HL-60 (cell line): ENCODE measurements around the gene SHB.

Experiments
- DNase-seq, 2 experiments: peaks; one replicate each; pipeline ENCODE4 v3.0.0-alpha.2; 2010 to 2020; ENCODE audit warnings: low read depth in 1 of 2, low spot score in 1 of 2
- H3K27ac ChIP-seq: fragments of 250-450 bp; sonication (Bioruptor Pico); replicated peaks from 2 replicates; pipeline ENCODE4 v1.5.1; 2020; ENCODE audit warnings: mild to moderate bottlenecking, moderate library complexity
- H3K27me3 ChIP-seq: fragments of 250-450 bp; sonication (Bioruptor Pico); 2 replicates; pipeline ENCODE4 v1.5.1; 2021; ENCODE audit warnings: mild to moderate bottlenecking, moderate library complexity; ENCODE audit not compliant: insufficient read depth, poor library complexity, severe bottlenecking
- H3K4me3 ChIP-seq: replicated peaks from 2 replicates; pipeline ENCODE4 v1.5.1; 2011; ENCODE audit warnings: mild to moderate bottlenecking, control low read depth, low read length; ENCODE audit not compliant: insufficient read depth
- GABPA ChIP-seq: IDR thresholded peaks from 2 replicates; pipeline ENCODE4 v1.6.1; 2012; ENCODE audit warnings: low read depth
- POLR2AphosphoS5 ChIP-seq: IDR thresholded peaks from 2 replicates; pipeline ENCODE4 v1.6.1; 2012; ENCODE audit warnings: low read depth
- REST ChIP-seq: IDR thresholded peaks from 2 replicates; pipeline ENCODE4 v1.6.1; 2012; ENCODE audit warnings: low read depth; ENCODE audit not compliant: insufficient replicate concordance
- SPI1 ChIP-seq: IDR thresholded peaks from 2 replicates; pipeline ENCODE4 v1.6.1; 2012; ENCODE audit warnings: low read depth, mild to moderate bottlenecking, borderline replicate concordance
- TF ChIP-seq, protein P1 (sequence below): IDR thresholded peaks from one replicate; pipeline ENCODE4 v1.5.1; 2011; ENCODE audit warnings: low read length, control low read depth, inconsistent platforms; ENCODE audit not compliant: insufficient read depth

The SHB gene

DNA sequence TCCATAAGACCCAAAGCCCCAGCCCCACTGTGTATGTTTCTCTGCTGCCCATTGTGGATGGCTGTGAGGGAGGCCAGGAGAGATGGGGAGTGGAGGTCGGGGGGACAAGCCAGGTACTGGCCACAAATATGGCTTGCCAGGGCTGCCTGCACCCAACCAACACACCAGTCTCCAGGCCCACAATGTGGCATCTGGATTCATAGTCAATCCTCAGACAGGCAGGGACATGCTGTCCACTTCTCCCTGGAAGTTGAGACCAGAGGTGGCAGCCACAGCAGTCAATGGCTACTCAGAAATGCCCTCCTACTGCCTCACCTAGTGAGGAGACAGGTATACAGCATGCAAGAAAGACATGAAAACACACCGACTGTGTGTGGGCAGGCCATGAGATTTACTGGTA, 103.9 kb downstream of the SHB start:
- Histone ChIP-seq H3K27ac (no peak overlapping the region), H3K27me3 (no peaks in the 10 kb centered on the region), H3K4me3 (no peak overlapping the region)
- no peak for DNase-seq
- TF ChIP-seq SPI1 (no peak), GABPA (no peak), REST (no peak), POLR2AphosphoS5 (no peak)
- TF ChIP-seq, protein P1, sequence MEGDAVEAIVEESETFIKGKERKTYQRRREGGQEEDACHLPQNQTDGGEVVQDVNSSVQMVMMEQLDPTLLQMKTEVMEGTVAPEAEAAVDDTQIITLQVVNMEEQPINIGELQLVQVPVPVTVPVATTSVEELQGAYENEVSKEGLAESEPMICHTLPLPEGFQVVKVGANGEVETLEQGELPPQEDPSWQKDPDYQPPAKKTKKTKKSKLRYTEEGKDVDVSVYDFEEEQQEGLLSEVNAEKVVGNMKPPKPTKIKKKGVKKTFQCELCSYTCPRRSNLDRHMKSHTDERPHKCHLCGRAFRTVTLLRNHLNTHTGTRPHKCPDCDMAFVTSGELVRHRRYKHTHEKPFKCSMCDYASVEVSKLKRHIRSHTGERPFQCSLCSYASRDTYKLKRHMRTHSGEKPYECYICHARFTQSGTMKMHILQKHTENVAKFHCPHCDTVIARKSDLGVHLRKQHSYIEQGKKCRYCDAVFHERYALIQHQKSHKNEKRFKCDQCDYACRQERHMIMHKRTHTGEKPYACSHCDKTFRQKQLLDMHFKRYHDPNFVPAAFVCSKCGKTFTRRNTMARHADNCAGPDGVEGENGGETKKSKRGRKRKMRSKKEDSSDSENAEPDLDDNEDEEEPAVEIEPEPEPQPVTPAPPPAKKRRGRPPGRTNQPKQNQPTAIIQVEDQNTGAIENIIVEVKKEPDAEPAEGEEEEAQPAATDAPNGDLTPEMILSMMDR: no peak

DNA sequence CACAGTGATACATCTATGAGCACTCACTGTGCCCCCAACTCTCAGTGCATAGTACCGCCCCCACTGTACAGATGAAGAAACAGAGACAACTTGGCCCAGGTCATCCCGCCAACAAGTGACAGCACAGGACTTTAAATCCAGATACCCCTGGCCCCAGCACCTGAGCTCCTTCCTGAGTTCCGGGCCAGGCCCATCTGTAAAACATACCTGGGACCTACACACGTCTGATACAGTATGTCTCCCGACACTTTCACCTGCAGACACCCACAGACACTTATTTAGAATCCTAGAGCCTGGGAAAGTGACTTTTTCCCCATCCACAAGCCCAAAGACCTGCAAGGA, 104.3 kb downstream of the SHB start:
- no peak for DNase-seq
- H3K27me3 ChIP-seq: no peaks in the 10 kb centered on the region
- TF ChIP-seq GABPA (no peak), REST (no peak), SPI1 (no peak), POLR2AphosphoS5 (no peak)
- TF ChIP-seq, protein P1: no peak
- no peak overlapping the region for H3K27ac ChIP-seq
- no peak overlapping the region for H3K4me3 ChIP-seq

GRCh38 chr9:37963936-37964739, 104.9 kb downstream of the SHB start:
- H3K4me3 ChIP-seq: no peak overlapping the region
- TF ChIP-seq POLR2AphosphoS5 (no peak), SPI1 (no peak), GABPA (no peak), REST (no peak)
- TF ChIP-seq, protein P1: no peak
- H3K27me3 ChIP-seq: no peaks in the 10 kb centered on the region
- DNase-seq: no peak
- H3K27ac ChIP-seq: no peak overlapping the region
